ENCODE data around the gene TSPAN6. TPM values are rescaled to one million over a fixed set of nuclear protein-coding genes. Genes with fewer than 3 reads are reported as not detected.

The TSPAN6 gene
- total and polyA plus RNA-seq, 7 experiments from 2014 or later, result 1.0 to 7.7 (median 2.2) TPM; not detected in 1

DNA sequence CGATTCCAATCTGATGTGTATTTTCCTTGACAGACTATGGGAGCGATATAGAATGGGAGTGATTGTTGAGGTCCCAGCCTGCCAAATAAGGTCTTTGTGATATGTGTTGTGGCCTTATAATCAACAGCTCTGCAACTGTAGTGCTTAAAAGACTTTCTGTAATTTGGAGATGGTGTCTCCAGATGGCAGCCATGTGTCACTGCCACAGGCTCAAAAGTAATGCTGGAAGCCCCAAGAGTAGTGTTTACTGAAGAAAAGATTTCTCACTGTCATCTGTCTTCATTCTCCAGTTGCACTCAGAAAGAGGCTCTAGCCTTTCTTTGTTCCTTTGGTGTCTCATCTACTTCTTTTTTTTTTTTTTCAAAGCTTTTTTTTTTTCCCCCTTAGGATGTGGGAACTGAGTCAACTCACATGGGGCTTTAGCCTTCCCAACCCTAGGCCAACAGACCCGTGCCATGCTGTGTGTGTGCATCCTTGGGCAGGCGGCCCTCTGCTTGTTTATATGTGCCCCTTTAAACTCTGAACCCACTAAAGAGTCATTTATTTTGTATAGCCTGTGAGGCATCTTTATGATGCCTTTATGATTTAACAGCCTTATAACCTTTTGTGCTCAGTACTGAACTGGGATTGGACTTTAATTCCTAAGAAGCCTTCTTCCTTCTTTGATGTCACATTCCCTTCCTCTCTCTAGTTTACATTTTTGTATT, 23.0 kb upstream of the TSPAN6 start:
- CTCF ChIA-PET, result no interaction called here
- DNase-seq, result no peak
- no peaks in the 10 kb centered on the region for H3K27me3 ChIP-seq (ENCODE audit: control insufficient read depth in 2 of 2, insufficient read depth in 2 of 2, low read length in 2 of 2)
- no peaks in the 10 kb centered on the region for H3K4me1 ChIP-seq (ENCODE audit: control insufficient read depth in 2 of 2, insufficient read depth in 2 of 2, low read length in 2 of 2)
- Mint-ChIP-seq H3K27ac (no peak overlapping the region), H3K36me3 (no peaks in the 10 kb centered on the region), H3K9me3 (no peaks in the 10 kb centered on the region), H3K27me3 (peaks cover 0 to 7% (median 0%) of the 10 kb centered on the region in 5 donors), H3K4me1 (no peaks in the 10 kb centered on the region), H3K4me3 (no peak overlapping the region)
- no peaks in the 10 kb centered on the region for H3K36me3 ChIP-seq (ENCODE audit: control insufficient read depth in 2 of 3, insufficient read depth in 3 of 3, low read length in 3 of 3)
- H3K9me3 ChIP-seq (ENCODE audit: control insufficient read depth in 2 of 3, low read length in 3 of 3), result no peaks in the 10 kb centered on the region
- H3K27ac ChIP-seq (ENCODE audit: low read depth, low read length), result no peak overlapping the region
- intact Hi-C loops (cut with micrococcal nuclease), result no loop called here
- POLR2A ChIA-PET, result no interaction called here
- no peak for ATAC-seq
- H3K4me3 ChIP-seq (ENCODE audit: low read length), result no peak overlapping the region

DNA sequence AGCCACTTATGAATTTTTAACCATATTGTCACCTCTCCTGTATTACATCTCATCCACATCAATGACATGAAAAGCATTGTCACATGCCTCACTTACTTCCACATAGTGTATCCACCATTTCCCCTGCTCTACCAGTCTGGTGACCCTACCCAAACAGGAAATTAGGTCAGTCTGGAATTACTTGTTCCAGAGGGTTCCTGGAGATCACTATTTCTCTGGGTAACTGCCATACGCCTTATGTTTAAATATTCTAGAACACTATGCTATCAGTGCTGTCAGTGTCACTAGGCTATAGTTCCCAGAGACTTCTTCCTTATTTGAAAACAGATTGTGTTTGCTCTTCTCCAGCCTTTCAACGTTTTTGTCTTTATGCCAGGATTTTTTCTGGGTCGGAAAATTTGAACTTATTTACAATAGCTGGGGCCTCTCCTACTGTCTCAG, 22.4 kb upstream of the TSPAN6 start:
- no peak overlapping the region for H3K4me3 Mint-ChIP-seq
- H3K27me3 Mint-ChIP-seq, result peaks cover 0 to 7% (median 0%) of the 10 kb centered on the region in 5 donors
- Histone ChIP-seq H3K27me3 (ENCODE audit: control insufficient read depth in 2 of 2, insufficient read depth in 2 of 2, low read length in 2 of 2) (no peaks in the 10 kb centered on the region), H3K27ac (ENCODE audit: low read depth, low read length) (no peak overlapping the region), H3K9me3 (ENCODE audit: control insufficient read depth in 2 of 3, low read length in 3 of 3) (no peaks in the 10 kb centered on the region), H3K4me3 (ENCODE audit: low read length) (no peak overlapping the region), H3K4me1 (ENCODE audit: control insufficient read depth in 2 of 2, insufficient read depth in 2 of 2, low read length in 2 of 2) (no peaks in the 10 kb centered on the region), H3K36me3 (ENCODE audit: control insufficient read depth in 2 of 3, insufficient read depth in 3 of 3, low read length in 3 of 3) (no peaks in the 10 kb centered on the region)
- ChIA-PET CTCF (no interaction called here), POLR2A (no interaction called here)
- no peaks in the 10 kb centered on the region for H3K36me3 Mint-ChIP-seq
- no peaks in the 10 kb centered on the region for H3K9me3 Mint-ChIP-seq
- no peaks in the 10 kb centered on the region for H3K4me1 Mint-ChIP-seq
- intact Hi-C loops (cut with micrococcal nuclease), result no loop called here
- no peak overlapping the region for H3K27ac Mint-ChIP-seq
- ATAC-seq, result no peak
- DNase-seq, result no peak

DNA sequence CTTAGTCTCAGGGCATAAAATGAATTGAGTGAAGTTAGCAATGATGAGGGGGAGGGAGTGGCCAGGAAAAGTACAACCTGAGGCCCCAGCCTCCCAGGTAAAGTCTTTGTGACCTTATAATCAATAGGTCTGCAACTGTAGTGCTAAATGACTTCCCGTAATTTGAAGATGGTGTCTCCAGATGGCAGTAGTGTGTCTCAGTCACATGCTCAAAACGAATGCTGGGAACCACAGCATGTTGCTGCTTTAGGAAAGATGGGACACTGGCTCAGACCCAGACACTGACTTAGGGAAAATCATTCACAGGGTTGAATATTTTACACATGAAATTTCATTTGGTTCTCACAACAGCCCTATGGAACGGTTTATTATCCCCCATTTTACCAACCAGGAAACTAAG, 17.7 kb upstream of the TSPAN6 start:
- no peaks in the 10 kb centered on the region for H3K9me3 Mint-ChIP-seq
- intact Hi-C loops (cut with micrococcal nuclease), result no loop called here
- H3K4me3 ChIP-seq (ENCODE audit: low read length), result no peak overlapping the region
- H3K36me3 Mint-ChIP-seq, result no peaks in the 10 kb centered on the region
- no peak for DNase-seq
- ATAC-seq, result no peak
- ChIA-PET POLR2A (no interaction called here), CTCF (interaction anchor here (0.6 kb wide), 1 partner anchor 126 kb away, joined by 3 read pairs; no protein-coding TSS in a partner anchor)
- peaks cover 0 to 3% (median 0%) of the 10 kb centered on the region in 5 donors for H3K27me3 Mint-ChIP-seq
- H3K4me3 Mint-ChIP-seq, result no peak overlapping the region
- no peaks in the 10 kb centered on the region for H3K9me3 ChIP-seq (ENCODE audit: control insufficient read depth in 2 of 3, low read length in 3 of 3)
- no peak overlapping the region for H3K27ac Mint-ChIP-seq
- no peak overlapping the region for H3K27ac ChIP-seq (ENCODE audit: low read depth, low read length)
- H3K27me3 ChIP-seq (ENCODE audit: control insufficient read depth in 2 of 2, insufficient read depth in 2 of 2, low read length in 2 of 2), result no peaks in the 10 kb centered on the region
- H3K36me3 ChIP-seq (ENCODE audit: control insufficient read depth in 2 of 3, insufficient read depth in 3 of 3, low read length in 3 of 3), result no peaks in the 10 kb centered on the region
- H3K4me1 Mint-ChIP-seq, result no peaks in the 10 kb centered on the region
- H3K4me1 ChIP-seq (ENCODE audit: control insufficient read depth in 2 of 2, insufficient read depth in 2 of 2, low read length in 2 of 2), result no peaks in the 10 kb centered on the region

- CTCF ChIA-PET, result no interaction called here
- H3K27me3 Mint-ChIP-seq, result peaks cover 0 to 3% (median 0%) of the 10 kb centered on the region in 5 donors
- no peak overlapping the region for H3K27ac Mint-ChIP-seq
- H3K4me1 Mint-ChIP-seq, result no peaks in the 10 kb centered on the region
- intact Hi-C loops (cut with micrococcal nuclease), result no loop called here
- POLR2A ChIA-PET, result no interaction called here
- Histone ChIP-seq H3K9me3 (ENCODE audit: control insufficient read depth in 2 of 3, low read length in 3 of 3) (no peaks in the 10 kb centered on the region), H3K4me3 (ENCODE audit: low read length) (no peak overlapping the region), H3K4me1 (ENCODE audit: control insufficient read depth in 2 of 2, insufficient read depth in 2 of 2, low read length in 2 of 2) (no peaks in the 10 kb centered on the region), H3K27ac (ENCODE audit: low read depth, low read length) (no peak overlapping the region), H3K36me3 (ENCODE audit: control insufficient read depth in 2 of 3, insufficient read depth in 3 of 3, low read length in 3 of 3) (no peaks in the 10 kb centered on the region), H3K27me3 (ENCODE audit: control insufficient read depth in 2 of 2, insufficient read depth in 2 of 2, low read length in 2 of 2) (no peaks in the 10 kb centered on the region)
- H3K4me3 Mint-ChIP-seq, result no peak overlapping the region
- no peaks in the 10 kb centered on the region for H3K9me3 Mint-ChIP-seq
- no peak for ATAC-seq
- H3K36me3 Mint-ChIP-seq, result no peaks in the 10 kb centered on the region
- no peak for DNase-seq
These were observed 15.7 kb upstream of the TSPAN6 start for GRCh38 chrX:100652266-100652665.

DNA sequence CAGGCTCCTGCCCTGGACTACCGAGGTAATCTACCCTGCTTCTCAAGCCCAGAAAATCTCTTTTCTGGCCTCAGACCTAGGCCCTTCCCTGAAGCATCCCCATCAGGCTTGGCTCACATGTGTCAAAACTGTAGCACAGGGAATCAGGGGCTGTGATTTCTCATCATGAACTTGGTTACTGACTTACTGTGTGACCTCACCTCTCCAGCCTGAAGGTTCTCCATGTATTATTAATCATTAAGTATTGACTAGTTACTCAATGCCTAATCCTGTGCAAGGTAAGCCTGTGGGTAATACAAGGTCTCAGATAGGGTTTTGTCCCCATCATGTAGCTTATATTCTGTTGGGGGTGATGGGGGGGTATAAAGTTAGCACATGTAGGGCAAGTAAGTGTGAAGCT, 14.2 kb upstream of the TSPAN6 start:
- H3K27ac ChIP-seq (ENCODE audit: low read depth, low read length), result no peak overlapping the region
- Mint-ChIP-seq H3K9me3 (no peaks in the 10 kb centered on the region), H3K4me1 (no peaks in the 10 kb centered on the region), H3K4me3 (no peak overlapping the region), H3K36me3 (no peaks in the 10 kb centered on the region), H3K27me3 (no peaks in the 10 kb centered on the region), H3K27ac (no peak overlapping the region)
- ATAC-seq (no peak), DNase-seq (no peak)
- ChIA-PET POLR2A (no interaction called here), CTCF (no interaction called here)
- H3K9me3 ChIP-seq (ENCODE audit: control insufficient read depth in 2 of 3, low read length in 3 of 3), result no peaks in the 10 kb centered on the region
- no peaks in the 10 kb centered on the region for H3K36me3 ChIP-seq (ENCODE audit: control insufficient read depth in 2 of 3, insufficient read depth in 3 of 3, low read length in 3 of 3)
- no peak overlapping the region for H3K4me3 ChIP-seq (ENCODE audit: low read length)
- H3K4me1 ChIP-seq (ENCODE audit: control insufficient read depth in 2 of 2, insufficient read depth in 2 of 2, low read length in 2 of 2), result no peaks in the 10 kb centered on the region
- intact Hi-C loops (cut with micrococcal nuclease), result no loop called here
- H3K27me3 ChIP-seq (ENCODE audit: control insufficient read depth in 2 of 2, insufficient read depth in 2 of 2, low read length in 2 of 2), result no peaks in the 10 kb centered on the region

GRCh38 chrX:100649550-100650356, 13.1 kb upstream of the TSPAN6 start:
- Mint-ChIP-seq H3K4me3 (no peak overlapping the region), H3K4me1 (no peaks in the 10 kb centered on the region), H3K27ac (no peak overlapping the region), H3K36me3 (no peaks in the 10 kb centered on the region), H3K9me3 (no peaks in the 10 kb centered on the region), H3K27me3 (peaks cover 0 to 4% (median 3%) of the 10 kb centered on the region in 5 donors)
- Histone ChIP-seq H3K27me3 (ENCODE audit: control insufficient read depth in 2 of 2, insufficient read depth in 2 of 2, low read length in 2 of 2) (no peaks in the 10 kb centered on the region), H3K4me3 (ENCODE audit: low read length) (no peak overlapping the region), H3K9me3 (ENCODE audit: control insufficient read depth in 2 of 3, low read length in 3 of 3) (no peaks in the 10 kb centered on the region), H3K4me1 (ENCODE audit: control insufficient read depth in 2 of 2, insufficient read depth in 2 of 2, low read length in 2 of 2) (no peaks in the 10 kb centered on the region), H3K36me3 (ENCODE audit: control insufficient read depth in 2 of 3, insufficient read depth in 3 of 3, low read length in 3 of 3) (no peaks in the 10 kb centered on the region), H3K27ac (ENCODE audit: low read depth, low read length) (no peak overlapping the region)
- ChIA-PET CTCF (no interaction called here), POLR2A (no interaction called here)
- intact Hi-C loops (cut with micrococcal nuclease), result no loop called here
- no peak for ATAC-seq
- DNase-seq, result no peak
